ENCODE measurements around the gene NWD2.

Gene NWD2

DNA sequence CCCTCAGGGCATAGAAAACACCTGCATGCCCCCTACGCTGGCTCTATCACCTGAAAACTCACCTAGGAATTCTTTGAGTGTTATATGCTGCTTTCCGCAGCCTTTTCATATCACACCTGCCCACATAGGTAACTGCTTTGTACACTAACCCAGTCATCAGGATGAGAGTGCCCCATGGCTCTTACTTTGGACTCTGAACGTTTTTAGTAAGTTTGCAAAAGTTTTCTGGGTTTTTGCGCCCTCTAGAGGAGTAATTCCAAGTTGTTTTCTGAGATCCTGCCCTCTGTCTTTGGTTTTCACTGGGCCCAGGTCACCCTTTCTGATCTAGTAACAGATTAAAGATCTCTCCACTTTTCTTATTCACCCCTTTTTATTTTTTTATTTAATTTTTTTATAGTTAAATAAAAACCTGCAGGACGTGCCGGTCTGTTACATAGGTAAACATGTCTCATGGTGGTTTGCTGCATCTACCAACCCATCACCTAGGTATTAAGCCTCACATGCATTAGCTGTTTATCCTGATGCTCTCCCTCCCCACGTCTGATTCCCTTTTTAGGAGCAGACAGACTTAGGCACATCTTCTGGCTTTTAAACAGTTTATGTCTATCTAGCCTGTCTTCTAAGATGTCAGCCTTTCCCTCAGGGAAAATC lies 139.2 kb downstream of the NWD2 start:
- Histone ChIP-seq H3K9ac (no peak overlapping the region), H3K4me2 (no peak overlapping the region), H3K36me3 (no peaks in the 10 kb centered on the region), H3K4me1 (peaks cover 0 to 9% (median under 1%) of the 10 kb centered on the region in 10 experiments; a peak in 12 of 20 replicates), H3K9me3 (replicated peaks in 1 of 11) (no peaks in the 10 kb centered on the region), H4K20me1 (no peaks in the 10 kb centered on the region), H3K27ac (no peak overlapping the region), H3K4me3 (no peak overlapping the region), H3K27me3 (no peaks in the 10 kb centered on the region)
- TF ChIP-seq Cebpa-rat (IDR thresholded peaks at IDR 0.05): no peak

DNA sequence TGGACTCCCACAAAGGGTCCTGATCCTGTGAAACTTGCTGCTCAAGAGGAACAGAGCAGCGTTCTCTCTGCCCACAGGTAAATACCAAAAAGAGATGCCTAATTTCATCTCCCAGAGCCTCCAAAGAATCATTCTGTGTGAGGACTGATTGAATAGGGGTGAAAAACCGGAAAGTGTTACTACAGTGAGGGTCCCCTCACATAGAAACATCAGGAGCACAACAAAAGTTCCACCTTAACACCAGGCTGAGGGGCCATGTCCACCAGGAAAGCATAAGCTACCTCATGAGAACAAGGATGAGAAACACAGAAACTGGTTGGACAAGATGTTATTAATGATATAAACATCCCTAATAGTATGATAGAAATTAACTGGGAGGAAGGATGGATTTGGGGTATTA lies 140.9 kb downstream of the NWD2 start:
- no peaks in the 10 kb centered on the region for H4K20me1 ChIP-seq
- peaks cover 0 to 21% (median 8%) of the 10 kb centered on the region in 10 experiments; a peak in 13 of 20 replicates for H3K4me1 ChIP-seq
- no peaks in the 10 kb centered on the region for H3K9me3 ChIP-seq (replicated peaks in 1 of 11)
- no peak overlapping the region for H3K9ac ChIP-seq
- no peak overlapping the region for H3K4me2 ChIP-seq
- H3K27me3 ChIP-seq: no peaks in the 10 kb centered on the region
- no peak overlapping the region for H3K27ac ChIP-seq
- H3K4me3 ChIP-seq: no peak overlapping the region
- TF ChIP-seq Cebpa-rat (IDR thresholded peaks at IDR 0.05): no peak
- H3K36me3 ChIP-seq: no peaks in the 10 kb centered on the region

DNA sequence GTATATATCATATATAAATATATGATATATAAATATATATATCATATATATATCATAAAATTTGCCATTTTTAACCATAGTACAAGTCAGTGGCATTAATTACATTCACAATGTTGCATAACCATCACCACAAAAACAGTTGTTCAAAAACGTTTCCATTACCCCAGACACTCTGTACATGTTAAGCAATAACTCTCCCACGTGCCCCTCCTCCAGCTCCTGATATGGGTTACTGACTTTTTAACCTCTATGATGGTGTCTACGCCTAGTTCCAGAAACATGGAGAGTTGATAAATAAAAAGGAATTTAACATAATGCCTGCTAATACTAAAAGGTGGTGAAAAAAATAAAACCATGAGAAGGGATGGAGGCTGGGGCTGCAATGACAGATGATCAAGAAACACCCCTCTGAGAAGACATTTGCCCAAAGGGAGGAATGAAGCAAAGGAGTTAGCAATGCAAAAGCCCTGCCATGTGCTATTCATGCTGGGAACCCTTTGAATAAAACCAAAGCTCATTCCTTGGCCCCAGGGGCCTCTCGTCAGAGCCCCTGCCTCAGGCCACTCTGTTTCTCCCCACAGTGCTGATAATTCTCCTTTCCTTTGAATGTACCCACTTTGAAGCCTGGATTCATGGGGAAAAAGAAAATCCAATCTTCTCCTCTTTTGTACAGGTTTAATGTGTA lies 144.3 kb downstream of the NWD2 start:
- peak overlapping the region in 1 of 11 experiments; percentile 29; a peak in 2 of 22 replicates for H3K9ac ChIP-seq
- H3K27ac ChIP-seq: peak overlapping the region in 7 of 11 experiments; percentile 18 to 36 (median 29); a peak in 7 of 22 replicates

DNA sequence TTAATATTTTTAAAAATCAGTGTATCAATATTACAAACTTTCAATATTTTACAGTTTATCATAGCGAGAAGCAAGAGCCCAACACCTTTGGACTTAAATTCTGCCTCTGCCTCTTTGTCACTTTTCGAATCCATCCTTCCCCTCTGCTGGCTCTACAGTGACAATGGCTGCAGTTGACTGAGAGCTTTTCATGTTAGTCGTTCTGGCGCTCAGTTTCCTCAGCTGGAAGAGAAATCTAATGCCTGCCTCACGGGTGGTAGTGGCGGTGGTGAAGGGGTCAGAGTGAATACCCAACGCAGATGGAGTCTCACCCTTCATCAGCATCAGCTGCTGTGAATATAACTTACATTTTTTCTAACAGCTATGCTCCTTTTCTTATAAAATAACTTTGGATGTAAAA lies 144.8 kb downstream of the NWD2 start:
- peak overlapping the region in 1 of 11 experiments; percentile 11; a peak in 1 of 22 replicates for H3K4me2 ChIP-seq

More for the DNA sequence above, 144.3 kb downstream of the NWD2 start:
- Histone ChIP-seq H3K4me3 (no peak overlapping the region), H3K36me3 (no peaks in the 10 kb centered on the region), H3K27me3 (no peaks in the 10 kb centered on the region), H3K9me3 (replicated peaks in 1 of 11) (no peaks in the 10 kb centered on the region), H3K4me2 (peak overlapping the region in 7 of 11 experiments; percentile 4 to 31 (median 17); a peak in 4 of 22 replicates), H4K20me1 (no peaks in the 10 kb centered on the region), H3K4me1 (peaks cover 0 to 31% (median 16%) of the 10 kb centered on the region in 10 experiments; a peak in 14 of 20 replicates)
- TF ChIP-seq Cebpa-rat (IDR thresholded peaks at IDR 0.05): no peak

DNA sequence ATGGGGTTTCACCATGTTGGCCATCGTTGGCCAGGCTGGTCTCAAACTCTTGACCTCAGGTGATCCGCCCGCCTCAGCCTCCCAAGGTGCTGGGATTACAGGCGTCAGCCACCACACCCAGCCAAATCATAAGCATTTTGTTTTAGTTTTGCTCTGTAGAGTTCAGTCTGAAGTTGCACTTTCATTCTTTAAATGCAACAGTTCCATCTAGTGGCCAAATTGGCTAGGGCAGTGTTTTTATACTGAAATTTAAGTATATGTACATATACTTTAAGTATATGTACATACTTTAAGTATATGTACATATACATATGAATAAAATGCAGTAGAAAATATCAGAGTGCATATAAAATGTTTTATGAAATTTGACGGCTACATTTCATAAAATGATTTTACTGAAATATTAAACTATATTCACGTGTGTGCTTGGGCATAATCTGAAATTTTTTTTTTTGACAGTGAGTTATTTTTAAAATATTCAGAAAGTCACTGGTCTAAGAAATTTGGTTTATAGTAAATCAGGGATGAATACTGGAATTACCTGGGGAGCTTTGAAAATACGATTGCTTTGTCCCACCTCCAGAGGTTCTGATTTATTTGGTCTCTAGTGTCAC lies 145.5 kb downstream of the NWD2 start:
- Histone ChIP-seq H3K27ac (peak overlapping the region in 1 of 11 experiments; percentile 36; a peak in 1 of 22 replicates), H4K20me1 (no peaks in the 10 kb centered on the region), H3K9me3 (replicated peaks in 1 of 11) (no peaks in the 10 kb centered on the region), H3K4me1 (peaks cover 0 to 42% (median 18%) of the 10 kb centered on the region in 10 experiments; a peak in 14 of 20 replicates), H3K4me2 (no peak overlapping the region), H3K27me3 (no peaks in the 10 kb centered on the region), H3K4me3 (no peak overlapping the region), H3K36me3 (no peaks in the 10 kb centered on the region), H3K9ac (no peak overlapping the region)
- TF ChIP-seq Cebpa-rat (IDR thresholded peaks at IDR 0.05): no peak

More for the DNA sequence above, 144.8 kb downstream of the NWD2 start:
- peak overlapping the region in 6 of 11 experiments; percentile 18 to 36 (median 28); a peak in 5 of 22 replicates for H3K27ac ChIP-seq
- no peaks in the 10 kb centered on the region for H3K36me3 ChIP-seq
- TF ChIP-seq Cebpa-rat (IDR thresholded peaks at IDR 0.05): no peak
- peak overlapping the region in 1 of 11 experiments; percentile 29; a peak in 2 of 22 replicates for H3K9ac ChIP-seq
- no peak overlapping the region for H3K4me3 ChIP-seq
- H3K9me3 ChIP-seq (replicated peaks in 1 of 11): no peaks in the 10 kb centered on the region
- no peaks in the 10 kb centered on the region for H3K27me3 ChIP-seq
- no peaks in the 10 kb centered on the region for H4K20me1 ChIP-seq
- peaks cover 0 to 37% (median 18%) of the 10 kb centered on the region in 10 experiments; a peak in 14 of 20 replicates for H3K4me1 ChIP-seq

DNA sequence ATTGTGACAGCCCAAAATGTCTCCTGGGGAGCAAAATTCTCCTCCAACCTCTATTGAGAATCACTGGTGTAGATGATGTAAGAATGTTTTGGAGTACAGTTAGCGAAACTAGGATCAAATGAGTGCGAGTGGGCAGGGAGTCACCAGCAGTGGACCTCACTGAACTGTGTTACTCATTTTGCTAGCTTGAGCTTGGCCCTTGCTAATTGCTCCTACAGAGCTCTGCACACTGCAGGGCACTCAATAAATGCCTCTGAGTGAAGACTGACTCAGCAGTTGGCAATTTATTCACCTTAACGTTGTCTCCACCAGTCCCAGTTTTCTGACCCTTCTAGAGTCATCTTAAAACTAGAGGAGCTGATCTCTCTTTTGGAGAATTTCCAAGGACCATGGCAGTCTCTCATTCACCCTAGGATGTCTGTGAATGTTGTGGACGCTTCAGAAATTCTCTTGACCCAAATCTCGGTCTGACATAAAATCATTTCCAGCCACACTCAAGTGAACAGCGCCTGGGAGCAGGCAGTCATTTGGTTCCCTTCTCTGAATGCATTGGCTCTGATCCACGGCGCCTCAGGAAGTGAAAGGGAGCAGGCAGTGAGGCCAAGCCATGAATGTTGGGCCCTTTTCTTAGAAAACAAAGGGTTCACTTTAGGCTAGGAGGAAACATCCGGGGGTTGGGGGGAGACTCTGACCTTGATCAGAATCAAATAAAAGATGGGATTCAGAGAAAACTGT lies 148.1 kb downstream of the NWD2 start:
- peak overlapping the region in 5 of 11 experiments; percentile 30 to 69 (median 45); a peak in 7 of 22 replicates for H3K4me2 ChIP-seq
- H3K27me3 ChIP-seq: no peaks in the 10 kb centered on the region
- no peak overlapping the region for H3K4me3 ChIP-seq
- no peak for TF ChIP-seq Cebpa-rat (IDR thresholded peaks at IDR 0.05)
- H3K4me1 ChIP-seq: peaks cover 0 to 42% (median 18%) of the 10 kb centered on the region in 10 experiments; a peak in 14 of 20 replicates
- no peaks in the 10 kb centered on the region for H3K36me3 ChIP-seq
- H3K9me3 ChIP-seq (replicated peaks in 1 of 11): peaks cover 0 to 1% (median 0%) of the 10 kb centered on the region in 11 experiments; a peak in 1 of 22 replicates
- H3K9ac ChIP-seq: no peak overlapping the region
- H3K27ac ChIP-seq: no peak overlapping the region
- no peaks in the 10 kb centered on the region for H4K20me1 ChIP-seq

DNA sequence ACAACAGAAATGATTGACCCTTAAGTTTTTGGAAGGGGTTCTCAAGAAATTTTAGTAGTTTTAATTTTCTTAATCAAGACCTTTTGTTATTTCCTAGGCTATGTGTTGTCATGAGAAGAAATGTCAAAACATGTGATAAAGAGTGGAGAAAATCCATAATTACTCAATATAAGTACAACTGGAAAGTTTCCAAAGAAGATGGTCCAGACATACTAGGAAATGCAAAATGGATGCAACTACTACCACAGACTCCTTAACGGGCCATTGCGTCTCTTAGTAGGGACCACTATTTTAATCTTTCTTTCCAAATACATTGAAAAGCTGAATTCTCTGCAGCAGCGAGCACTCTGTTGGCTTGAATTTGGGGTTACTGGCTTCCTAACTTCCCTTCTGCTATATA lies 148.8 kb downstream of the NWD2 start:
- peak overlapping the region in 5 of 11 experiments; percentile 31 to 69 (median 45); a peak in 11 of 22 replicates for H3K4me2 ChIP-seq
- TF ChIP-seq Cebpa-rat (IDR thresholded peaks at IDR 0.05): no peak

DNA sequence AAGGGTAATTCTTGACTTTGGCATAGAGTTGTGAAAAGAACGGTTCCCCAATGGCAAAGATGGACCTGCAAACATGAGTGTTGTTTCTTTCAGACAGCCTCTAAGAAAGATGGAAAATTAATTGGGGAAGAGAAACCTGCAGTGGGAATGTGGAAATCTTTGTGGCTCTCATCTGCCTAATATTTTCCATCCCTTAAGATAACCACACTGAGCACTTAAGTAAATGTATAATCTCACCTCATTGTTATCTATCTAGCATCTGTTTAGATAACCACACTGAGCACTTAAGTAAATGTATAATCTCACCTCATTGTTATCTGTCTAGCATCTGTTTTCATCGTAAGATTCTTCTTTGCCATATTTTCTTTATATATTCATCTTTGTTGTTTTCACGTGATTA lies 149.3 kb downstream of the NWD2 start:
- H3K27me3 ChIP-seq: no peaks in the 10 kb centered on the region
- H3K4me1 ChIP-seq: peaks cover 0 to 39% (median 14%) of the 10 kb centered on the region in 10 experiments; a peak in 14 of 20 replicates
- no peak for TF ChIP-seq Cebpa-rat (IDR thresholded peaks at IDR 0.05)
- peaks cover 0 to 6% (median 0%) of the 10 kb centered on the region in 11 experiments; a peak in 2 of 22 replicates for H3K9me3 ChIP-seq (replicated peaks in 1 of 11)
- no peak overlapping the region for H3K4me3 ChIP-seq
- H3K9ac ChIP-seq: no peak overlapping the region
- no peaks in the 10 kb centered on the region for H3K36me3 ChIP-seq
- H3K4me2 ChIP-seq: peak overlapping the region in 5 of 11 experiments; percentile 31 to 69 (median 45); a peak in 10 of 22 replicates
- H4K20me1 ChIP-seq: no peaks in the 10 kb centered on the region
- no peak overlapping the region for H3K27ac ChIP-seq

More for the DNA sequence above, 148.8 kb downstream of the NWD2 start:
- no peak overlapping the region for H3K27ac ChIP-seq
- H3K4me3 ChIP-seq: no peak overlapping the region
- H3K9ac ChIP-seq: no peak overlapping the region
- peaks cover 0 to 42% (median 16%) of the 10 kb centered on the region in 10 experiments; a peak in 14 of 20 replicates for H3K4me1 ChIP-seq
- no peaks in the 10 kb centered on the region for H3K36me3 ChIP-seq
- H4K20me1 ChIP-seq: no peaks in the 10 kb centered on the region
- peaks cover 0 to 6% (median 0%) of the 10 kb centered on the region in 11 experiments; a peak in 2 of 22 replicates for H3K9me3 ChIP-seq (replicated peaks in 1 of 11)
- no peaks in the 10 kb centered on the region for H3K27me3 ChIP-seq
